Osteocyte (in vitro differentiated cells): Measurements from ENCODE around the gene ATP6V1C2. TPM values are rescaled to one million over a fixed set of nuclear protein-coding genes. Genes with fewer than 3 reads are reported as not detected.
"Not testable (repeated sequence)": the region's sequence is repeated elsewhere in the genome, so short reads cannot be mapped to it uniquely, and the experiment has no call there.

Source experiments
- DNase-seq: peaks from one replicate; pipeline ENCODE4 v3.0.0; 2021; ENCODE audit warnings: mixed read lengths; ENCODE audit not compliant: unreplicated experiment; ENCODE audit errors: extremely low spot score
- H3K27ac Mint-ChIP-seq: one replicate; pipeline ENCODE4 v1.8.0; 2021; ENCODE audit warnings: mild to moderate bottlenecking, mixed read lengths; ENCODE audit not compliant: unreplicated experiment
- H3K27me3 Mint-ChIP-seq: one replicate; pipeline ENCODE4 v1.8.0; 2021; ENCODE audit warnings: mixed read lengths; ENCODE audit not compliant: unreplicated experiment
- H3K36me3 Mint-ChIP-seq: one replicate; pipeline ENCODE4 v1.8.0; 2021; ENCODE audit warnings: mixed read lengths; ENCODE audit not compliant: unreplicated experiment
- H3K4me1 Mint-ChIP-seq: one replicate; pipeline ENCODE4 v1.8.0; 2021; ENCODE audit warnings: mixed read lengths; ENCODE audit not compliant: unreplicated experiment
- H3K4me3 Mint-ChIP-seq: one replicate; pipeline ENCODE4 v1.8.0; 2021; ENCODE audit warnings: mild to moderate bottlenecking, moderate library complexity, mixed read lengths; ENCODE audit not compliant: unreplicated experiment
- H3K9me3 Mint-ChIP-seq: one replicate; pipeline ENCODE4 v1.8.0; 2021; ENCODE audit warnings: mixed read lengths; ENCODE audit not compliant: unreplicated experiment
- CTCF ChIP-seq: fragments of 200-600 bp; sonication (generic); IDR thresholded peaks from 2 replicates; pipeline ENCODE4 v1.5.0; 2021; ENCODE audit warnings: antibody characterized with exemption, mild to moderate bottlenecking, moderate library complexity
- total RNA-seq: library from RNA; stranded (reverse); gene quantifications from 2 replicates; pipeline ENCODE4 v1.2.1, GENCODE V29; 2021

Gene ATP6V1C2
- total RNA-seq, 1 donor from 2014 or later: not detected

- Mint-ChIP-seq H3K27me3 (no peaks in the 10 kb centered on the region), H3K27ac (no peak overlapping the region), H3K36me3 (peaks cover 29% of the 10 kb centered on the region), H3K4me3 (no peak overlapping the region), H3K4me1 (peaks cover 6% of the 10 kb centered on the region), H3K9me3 (no peaks in the 10 kb centered on the region)
- no peak for DNase-seq
- no peak for TF ChIP-seq CTCF
These were observed 57.3 kb downstream of the ATP6V1C2 start for GRCh38 chr2:10778724-10779115.

- Mint-ChIP-seq H3K4me1 (peaks cover 7% of the 10 kb centered on the region), H3K36me3 (peaks cover 39% of the 10 kb centered on the region), H3K27ac (no peak overlapping the region), H3K4me3 (no peak overlapping the region), H3K9me3 (no peaks in the 10 kb centered on the region), H3K27me3 (no peaks in the 10 kb centered on the region)
- no peak for TF ChIP-seq CTCF
- DNase-seq: no peak
These were observed 58.5 kb downstream of the ATP6V1C2 start for GRCh38 chr2:10779776-10780490.

GRCh38 chr2:10780491-10780820, 59.0 kb downstream of the ATP6V1C2 start:
- H3K4me3 Mint-ChIP-seq: no peak overlapping the region
- H3K27me3 Mint-ChIP-seq: no peaks in the 10 kb centered on the region
- H3K9me3 Mint-ChIP-seq: no peaks in the 10 kb centered on the region
- peaks cover 39% of the 10 kb centered on the region for H3K36me3 Mint-ChIP-seq
- TF ChIP-seq CTCF: no peak
- no peak overlapping the region for H3K27ac Mint-ChIP-seq
- peaks cover 7% of the 10 kb centered on the region for H3K4me1 Mint-ChIP-seq
- DNase-seq: no peak

- H3K36me3 Mint-ChIP-seq: peaks cover 39% of the 10 kb centered on the region
- not testable (repeated sequence) for H3K4me1 Mint-ChIP-seq, H3K9me3 Mint-ChIP-seq, H3K4me3 Mint-ChIP-seq, DNase-seq, H3K27ac Mint-ChIP-seq, H3K27me3 Mint-ChIP-seq
These were observed 59.4 kb downstream of the ATP6V1C2 start for GRCh38 chr2:10780821-10781220.

- no peak for TF ChIP-seq CTCF
- H3K4me3 Mint-ChIP-seq: no peak overlapping the region
- peaks cover 46% of the 10 kb centered on the region for H3K36me3 Mint-ChIP-seq
- H3K4me1 Mint-ChIP-seq: peaks cover 7% of the 10 kb centered on the region
- no peaks in the 10 kb centered on the region for H3K9me3 Mint-ChIP-seq
- H3K27ac Mint-ChIP-seq: no peak overlapping the region
- DNase-seq: no peak
- H3K27me3 Mint-ChIP-seq: no peaks in the 10 kb centered on the region
These were observed 60.3 kb downstream of the ATP6V1C2 start for GRCh38 chr2:10781746-10782145.
